Astrocyte of the cerebellum (primary cell): ENCODE measurements around the gene MGP.

Source experiments
- DNase-seq: peaks from one replicate; pipeline ENCODE4 v3.0.0-alpha.2; 2011; ENCODE audit warnings: low read depth
- H3K4me3 ChIP-seq: 2 replicates; pipeline ENCODE4 v1.5.1; 2011; ENCODE audit warnings: mild to moderate bottlenecking, low read depth, low read length, moderate library complexity
- CTCF ChIP-seq: IDR thresholded peaks from 2 replicates; pipeline ENCODE4 v1.5.1; 2012; ENCODE audit warnings: low read length, low read depth, moderate library complexity, mild to moderate bottlenecking; ENCODE audit errors: missing control alignments
- in situ Hi-C: cut with HindIII; loops from 2 replicates; pipeline ENCODE4 v1.10.0; 2017; ENCODE audit warnings: low sequenced_read_pairs

MGP gene

GRCh38 chr12:14906114-14906513 is 20.5 kb upstream of the MGP start:
- no peak for DNase-seq
- in situ Hi-C loops = no loop called here
- no peak overlapping the region for H3K4me3 ChIP-seq
- TF ChIP-seq CTCF = no peak

GRCh38 chr12:14905269-14906004 is 19.8 kb upstream of the MGP start:
- DNase-seq = no peak
- TF ChIP-seq CTCF = no peak
- no peak overlapping the region for H3K4me3 ChIP-seq
- in situ Hi-C loops = no loop called here

- H3K4me3 ChIP-seq = no peak overlapping the region
- in situ Hi-C loops = no loop called here
- TF ChIP-seq CTCF = no peak
- DNase-seq = no peak
These were observed 19.2 kb upstream of the MGP start for GRCh38 chr12:14904854-14905253.

- H3K4me3 ChIP-seq = no peak overlapping the region
- TF ChIP-seq CTCF = no peak
- in situ Hi-C loops = no loop called here
- no peak for DNase-seq
These were observed 17.9 kb upstream of the MGP start for GRCh38 chr12:14903386-14904098.

GRCh38 chr12:14902465-14902864 is 16.8 kb upstream of the MGP start:
- no peak for TF ChIP-seq CTCF
- in situ Hi-C loops = no loop called here
- H3K4me3 ChIP-seq = no peak overlapping the region
- no peak for DNase-seq

- no peak for DNase-seq
- TF ChIP-seq CTCF = no peak
- H3K4me3 ChIP-seq = no peak overlapping the region
- in situ Hi-C loops = no loop called here
These were observed 15.5 kb upstream of the MGP start for GRCh38 chr12:14901228-14901562.
